ENCODE results near the gene CNKSR1. TPM values are rescaled to one million over a fixed set of nuclear protein-coding genes. Genes with fewer than 3 reads are reported as not detected.

Gene CNKSR1
- total RNA-seq, 1 experiment from 2014 or later = 0.08 TPM

- no peak for DNase-seq (ENCODE audit: low read depth, low spot score)
- in situ Hi-C loops (cut with HindIII; ENCODE audit: low pct_unique_long_range_greater_than_20kb, low sequenced_read_pairs) = no loop called here
Observed at GRCh38 chr1:26158908-26159742, 18.2 kb upstream of the CNKSR1 start, which contains the start of gene FAM110D. Gene FAM110D (plus strand): TSS chr1:26159079. CDS start chr1:26161292, 2,213 bp downstream.

GRCh38 chr1:26159743-26160039 is 17.6 kb upstream of the CNKSR1 start:
- DNase-seq (ENCODE audit: low read depth, low spot score) = no peak
- in situ Hi-C loops (cut with HindIII; ENCODE audit: low pct_unique_long_range_greater_than_20kb, low sequenced_read_pairs) = no loop called here

GRCh38 chr1:26160527-26161414 is 16.5 kb upstream of the CNKSR1 start:
- no peak for DNase-seq (ENCODE audit: low read depth, low spot score)
- in situ Hi-C loops (cut with HindIII; ENCODE audit: low pct_unique_long_range_greater_than_20kb, low sequenced_read_pairs) = no loop called here

GRCh38 chr1:26161415-26162219 is 15.7 kb upstream of the CNKSR1 start:
- no peak for DNase-seq (ENCODE audit: low read depth, low spot score)
- in situ Hi-C loops (cut with HindIII; ENCODE audit: low pct_unique_long_range_greater_than_20kb, low sequenced_read_pairs) = no loop called here

- in situ Hi-C loops (cut with HindIII; ENCODE audit: low pct_unique_long_range_greater_than_20kb, low sequenced_read_pairs) = no loop called here
- no peak for DNase-seq (ENCODE audit: low read depth, low spot score)
Observed at GRCh38 chr1:26162220-26162709, 15.0 kb upstream of the CNKSR1 start.

- in situ Hi-C loops (cut with HindIII; ENCODE audit: low pct_unique_long_range_greater_than_20kb, low sequenced_read_pairs) = no loop called here
- no peak for DNase-seq (ENCODE audit: low read depth, low spot score)
Observed at GRCh38 chr1:26163684-26164035, 13.6 kb upstream of the CNKSR1 start.

GRCh38 chr1:26164036-26164860 is 13.0 kb upstream of the CNKSR1 start:
- in situ Hi-C loops (cut with HindIII; ENCODE audit: low pct_unique_long_range_greater_than_20kb, low sequenced_read_pairs) = no loop called here
- peak; percentile 24 for DNase-seq (ENCODE audit: low read depth, low spot score)

GRCh38 chr1:26164861-26165842 is 12.1 kb upstream of the CNKSR1 start:
- no peak for DNase-seq (ENCODE audit: low read depth, low spot score)
- in situ Hi-C loops (cut with HindIII; ENCODE audit: low pct_unique_long_range_greater_than_20kb, low sequenced_read_pairs) = no loop called here

- DNase-seq (ENCODE audit: low read depth, low spot score) = no peak
- in situ Hi-C loops (cut with HindIII; ENCODE audit: low pct_unique_long_range_greater_than_20kb, low sequenced_read_pairs) = no loop called here
Observed at GRCh38 chr1:26166719-26167281, 10.5 kb upstream of the CNKSR1 start.

- in situ Hi-C loops (cut with HindIII; ENCODE audit: low pct_unique_long_range_greater_than_20kb, low sequenced_read_pairs) = no loop called here
Observed at GRCh38 chr1:26168410-26169197, 8.7 kb upstream of the CNKSR1 start, which contains the start of gene C1orf232. Gene C1orf232 (minus strand): TSS chr1:26168963. CDS start chr1:26168499, 464 bp downstream.

GRCh38 chr1:26169198-26169554 is 8.1 kb upstream of the CNKSR1 start:
- in situ Hi-C loops (cut with HindIII; ENCODE audit: low pct_unique_long_range_greater_than_20kb, low sequenced_read_pairs) = no loop called here

More at GRCh38 chr1:26168410-26169197, 8.7 kb upstream of the CNKSR1 start, which contains the start of gene C1orf232:
- no peak for DNase-seq (ENCODE audit: low read depth, low spot score)

GRCh38 chr1:26169669-26170471 is 7.4 kb upstream of the CNKSR1 start, which contains the start of gene ZNF593:
Gene ZNF593 (plus strand): TSS chr1:26169908. CDS start chr1:26169984, 76 bp downstream.
- DNase-seq (ENCODE audit: low read depth, low spot score) = peak; percentile 90
- in situ Hi-C loops (cut with HindIII; ENCODE audit: low pct_unique_long_range_greater_than_20kb, low sequenced_read_pairs) = no loop called here

More at GRCh38 chr1:26169198-26169554, 8.1 kb upstream of the CNKSR1 start:
- DNase-seq (ENCODE audit: low read depth, low spot score) = no peak

- no peak for DNase-seq (ENCODE audit: low read depth, low spot score)
- in situ Hi-C loops (cut with HindIII; ENCODE audit: low pct_unique_long_range_greater_than_20kb, low sequenced_read_pairs) = no loop called here
Observed at GRCh38 chr1:26170472-26170821, 6.8 kb upstream of the CNKSR1 start.
